Measurements from ENCODE around the gene WNT7B. TPM values are rescaled to one million over a fixed set of nuclear protein-coding genes. Genes with fewer than 3 reads are reported as not detected.

The WNT7B gene
- 52.8 to 107 TPM (median 96.4 TPM) in 5 replicates for total RNA-seq (2022; extraction: Qiagen RNA extraction; ENCODE audit: low read depth)

DNA sequence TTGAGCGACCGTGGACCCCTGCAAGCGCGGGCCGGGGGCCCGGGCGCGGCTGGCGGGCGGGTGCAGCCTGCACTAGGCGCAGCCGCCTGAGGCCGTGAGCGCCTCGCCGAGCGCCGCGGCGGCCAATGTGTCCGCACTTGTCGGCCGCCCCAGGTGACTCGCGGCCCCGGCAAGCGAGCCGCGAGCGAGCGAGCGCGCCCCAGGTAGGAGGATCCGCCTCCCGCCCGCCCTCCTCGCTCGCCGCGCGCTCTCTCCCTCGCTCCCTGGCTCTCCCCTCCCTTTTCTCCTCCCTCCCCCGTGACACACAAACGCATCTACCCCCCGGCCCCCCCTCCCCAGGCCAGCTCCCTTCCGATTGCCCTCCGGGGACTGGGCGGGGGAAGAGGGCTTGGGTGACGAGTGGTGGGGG lies at the start of gene WNT7B:
TSS of gene WNT7B (minus strand) at position 160 of the 409 bp plus-strand sequence. CDS start 408 bp downstream, outside the sequence.

Other genes starting within 250 kb of the WNT7B start
- gene PPARA, start 173.4 kb upstream of the WNT7B start, total RNA-seq (2022; extraction: Qiagen RNA extraction; ENCODE audit: low read depth), result 0.77 to 1.5 TPM (median 1.4 TPM) in 5 replicates

Data from A549 treated with ZK216348 at 1 μM for 4 hours (cell line).